Activated T-helper 17 cell treated with anti-CD3 and anti-CD28 coated beads, Interleukin-2, amount 50 U/mL, for 72 hours (primary cell): ENCODE measurements around the gene PLD6. TPM values are rescaled to one million over a fixed set of nuclear protein-coding genes. Genes with fewer than 3 reads are reported as not detected.
A peak's percentile ranks its signal among the peaks of the same experiment; 100 is the strongest.

ENCODE experiments used
- ATAC-seq: fragments of 150-1000 bp; cut with Tn5 transposase; replicated peaks from 2 replicates; pipeline ENCODE4 v1.10.0; 2021; ENCODE audit warnings: mild to moderate bottlenecking, moderate library complexity
- H3K27ac Mint-ChIP-seq: one replicate; pipeline ENCODE4 v1.8.0; 2022; ENCODE audit warnings: mixed read lengths
- H3K27me3 Mint-ChIP-seq: one replicate; pipeline ENCODE4 v1.8.0; 2022; ENCODE audit warnings: mixed read lengths
- H3K36me3 Mint-ChIP-seq: one replicate; pipeline ENCODE4 v1.8.0; 2022; ENCODE audit warnings: low read depth, mild to moderate bottlenecking, mixed read lengths
- H3K4me1 Mint-ChIP-seq: one replicate; pipeline ENCODE4 v1.8.0; 2022; ENCODE audit warnings: mixed read lengths
- H3K4me3 Mint-ChIP-seq: one replicate; pipeline ENCODE4 v1.8.0; 2022; ENCODE audit warnings: mild to moderate bottlenecking, mixed read lengths
- H3K9me3 Mint-ChIP-seq: one replicate; pipeline ENCODE4 v1.8.0; 2022; ENCODE audit warnings: mixed read lengths
- total RNA-seq, 2 donors: library from RNA; stranded (reverse); gene quantifications; one replicate each; pipeline ENCODE4 v1.2.3, GENCODE V29; 2022

PLD6 gene
- total RNA-seq, 2 donors from 2014 or later: 20.6 to 24.5 TPM

- Mint-ChIP-seq H3K27me3 (no peaks in the 10 kb centered on the region), H3K4me1 (peaks cover 44% of the 10 kb centered on the region), H3K36me3 (peaks cover 92% of the 10 kb centered on the region), H3K4me3 (peak overlapping the region; percentile 78), H3K9me3 (no peaks in the 10 kb centered on the region), H3K27ac (peak overlapping the region; percentile 90)
- no peak for ATAC-seq
These were observed 51.2 kb downstream of the PLD6 start for GRCh38 chr17:17154981-17155380.

- H3K9me3 Mint-ChIP-seq: no peaks in the 10 kb centered on the region
- peak overlapping the region; percentile 90 for H3K27ac Mint-ChIP-seq
- no peak for ATAC-seq
- H3K4me1 Mint-ChIP-seq: peaks cover 47% of the 10 kb centered on the region
- peaks cover 92% of the 10 kb centered on the region for H3K36me3 Mint-ChIP-seq
- peak overlapping the region; percentile 78 for H3K4me3 Mint-ChIP-seq
- H3K27me3 Mint-ChIP-seq: no peaks in the 10 kb centered on the region
These were observed 51.6 kb downstream of the PLD6 start for GRCh38 chr17:17154556-17154955.

GRCh38 chr17:17153709-17154108 lies 52.4 kb downstream of the PLD6 start:
- H3K27ac Mint-ChIP-seq: peak overlapping the region; percentile 90
- ATAC-seq: no peak
- H3K36me3 Mint-ChIP-seq: peaks cover 90% of the 10 kb centered on the region
- H3K4me1 Mint-ChIP-seq: peaks cover 47% of the 10 kb centered on the region
- H3K9me3 Mint-ChIP-seq: no peaks in the 10 kb centered on the region
- peak overlapping the region; percentile 78 for H3K4me3 Mint-ChIP-seq
- no peaks in the 10 kb centered on the region for H3K27me3 Mint-ChIP-seq

- Mint-ChIP-seq H3K9me3 (no peaks in the 10 kb centered on the region), H3K36me3 (peaks cover 96% of the 10 kb centered on the region), H3K4me3 (peak overlapping the region; percentile 78), H3K27me3 (no peaks in the 10 kb centered on the region), H3K4me1 (peaks cover 47% of the 10 kb centered on the region), H3K27ac (peak overlapping the region; percentile 90)
- ATAC-seq: no peak
These were observed 53.1 kb downstream of the PLD6 start for GRCh38 chr17:17153071-17153470.

- peaks cover 52% of the 10 kb centered on the region for H3K4me1 Mint-ChIP-seq
- H3K36me3 Mint-ChIP-seq: peaks cover 96% of the 10 kb centered on the region
- H3K4me3 Mint-ChIP-seq: peak overlapping the region; percentile 78
- no peaks in the 10 kb centered on the region for H3K9me3 Mint-ChIP-seq
- no peaks in the 10 kb centered on the region for H3K27me3 Mint-ChIP-seq
- ATAC-seq: no peak
- H3K27ac Mint-ChIP-seq: peak overlapping the region; percentile 90
These were observed 53.7 kb downstream of the PLD6 start for GRCh38 chr17:17152385-17152784.

- no peaks in the 10 kb centered on the region for H3K27me3 Mint-ChIP-seq
- peaks cover 52% of the 10 kb centered on the region for H3K4me1 Mint-ChIP-seq
- peaks cover 96% of the 10 kb centered on the region for H3K36me3 Mint-ChIP-seq
- peak overlapping the region; percentile 90 for H3K27ac Mint-ChIP-seq
- H3K9me3 Mint-ChIP-seq: no peaks in the 10 kb centered on the region
- H3K4me3 Mint-ChIP-seq: peak overlapping the region; percentile 78
- ATAC-seq: peak; percentile 77
These were observed 54.2 kb downstream of the PLD6 start for GRCh38 chr17:17151962-17152361.

GRCh38 chr17:17151541-17151940 lies 54.6 kb downstream of the PLD6 start:
- Mint-ChIP-seq H3K4me1 (peaks cover 56% of the 10 kb centered on the region), H3K27ac (peak overlapping the region; percentile 90), H3K4me3 (peak overlapping the region; percentile 78), H3K36me3 (peaks cover 96% of the 10 kb centered on the region), H3K27me3 (no peaks in the 10 kb centered on the region), H3K9me3 (no peaks in the 10 kb centered on the region)
- ATAC-seq: no peak

- H3K4me1 Mint-ChIP-seq: peaks cover 59% of the 10 kb centered on the region
- no peaks in the 10 kb centered on the region for H3K27me3 Mint-ChIP-seq
- peak overlapping the region; percentile 90 for H3K27ac Mint-ChIP-seq
- peaks cover 96% of the 10 kb centered on the region for H3K36me3 Mint-ChIP-seq
- ATAC-seq: peak; percentile 73
- no peaks in the 10 kb centered on the region for H3K9me3 Mint-ChIP-seq
- peak overlapping the region; percentile 78 for H3K4me3 Mint-ChIP-seq
These were observed 55.1 kb downstream of the PLD6 start for GRCh38 chr17:17151055-17151454.

Other genes with a start within 250 kb of the PLD6 start
- not detected for gene TNFRSF13B, start 234.2 kb downstream of the PLD6 start, total RNA-seq
- 100 to 1,000 TPM; 204 to 207 TPM for gene MPRIP, start 163.9 kb downstream of the PLD6 start, total RNA-seq
- 10 to 100 TPM; 30.9 to 50.6 TPM for gene FLCN, start 30.8 kb upstream of the PLD6 start, total RNA-seq
- 100 to 1,000 TPM in 1 of 2 donors, 10 to 100 TPM in 1; 63.0 to 116 TPM for gene COPS3, start 74.9 kb upstream of the PLD6 start, total RNA-seq
- gene NT5M, start 97.0 kb upstream of the PLD6 start, total RNA-seq: 1 to 10 TPM; 2.4 to 3.3 TPM